ENCODE data around the gene HRH2.

The HRH2 gene

GRCh38 chr5:175690025-175690424 is 32.2 kb downstream of the HRH2 start:
- Histone ChIP-seq H3K4me1 (ENCODE audit: control insufficient read depth, insufficient read depth, low read length) (no peaks in the 10 kb centered on the region), H3K27ac (ENCODE audit: low read length) (no peak overlapping the region), H3K4me3 (ENCODE audit: low read length) (no peak overlapping the region), H3K9me3 (ENCODE audit: control insufficient read depth, insufficient read depth, low read length) (no peaks in the 10 kb centered on the region), H3K27me3 (ENCODE audit: control insufficient read depth, insufficient read depth, low read length) (no peaks in the 10 kb centered on the region), H3K36me3 (ENCODE audit: control insufficient read depth, insufficient read depth, low read length) (no peaks in the 10 kb centered on the region)
- no CpG with 5 or more reads among the region's 5 CpGs for WGBS (ENCODE audit: insufficient coverage, insufficient read length)
- DNase-seq (ENCODE audit: low read depth, low spot score) = no peak

- H3K27ac ChIP-seq (ENCODE audit: low read length) = no peak overlapping the region
- no peaks in the 10 kb centered on the region for H3K27me3 ChIP-seq (ENCODE audit: control insufficient read depth, insufficient read depth, low read length)
- H3K36me3 ChIP-seq (ENCODE audit: control insufficient read depth, insufficient read depth, low read length) = no peaks in the 10 kb centered on the region
- DNase-seq (ENCODE audit: low read depth, low spot score) = no peak
- H3K9me3 ChIP-seq (ENCODE audit: control insufficient read depth, insufficient read depth, low read length) = no peaks in the 10 kb centered on the region
- 100% methylated on average over 2 of the region's 11 CpGs for WGBS (ENCODE audit: insufficient coverage, insufficient read length)
- H3K4me1 ChIP-seq (ENCODE audit: control insufficient read depth, insufficient read depth, low read length) = no peaks in the 10 kb centered on the region
- no peak overlapping the region for H3K4me3 ChIP-seq (ENCODE audit: low read length)
Observed at GRCh38 chr5:175690586-175690985, 32.7 kb downstream of the HRH2 start.

GRCh38 chr5:175691761-175692160 is 33.9 kb downstream of the HRH2 start:
- Histone ChIP-seq H3K27me3 (ENCODE audit: control insufficient read depth, insufficient read depth, low read length) (no peaks in the 10 kb centered on the region), H3K4me1 (ENCODE audit: control insufficient read depth, insufficient read depth, low read length) (peaks cover 1% of the 10 kb centered on the region; the same call in 1 of the 2 replicates), H3K4me3 (ENCODE audit: low read length) (no peak overlapping the region), H3K27ac (ENCODE audit: low read length) (no peak overlapping the region), H3K9me3 (ENCODE audit: control insufficient read depth, insufficient read depth, low read length) (no peaks in the 10 kb centered on the region), H3K36me3 (ENCODE audit: control insufficient read depth, insufficient read depth, low read length) (no peaks in the 10 kb centered on the region)
- DNase-seq (ENCODE audit: low read depth, low spot score) = no peak
- WGBS (ENCODE audit: insufficient coverage, insufficient read length) = no CpG with 5 or more reads among the region's 5 CpGs

GRCh38 chr5:175692235-175692995 is 34.5 kb downstream of the HRH2 start:
- H3K27me3 ChIP-seq (ENCODE audit: control insufficient read depth, insufficient read depth, low read length) = no peaks in the 10 kb centered on the region
- no peak overlapping the region for H3K4me3 ChIP-seq (ENCODE audit: low read length)
- no peaks in the 10 kb centered on the region for H3K9me3 ChIP-seq (ENCODE audit: control insufficient read depth, insufficient read depth, low read length)
- no peak overlapping the region for H3K27ac ChIP-seq (ENCODE audit: low read length)
- no peaks in the 10 kb centered on the region for H3K36me3 ChIP-seq (ENCODE audit: control insufficient read depth, insufficient read depth, low read length)
- WGBS (ENCODE audit: insufficient coverage, insufficient read length) = no CpG with 5 or more reads among the region's 16 CpGs
- peaks cover 1% of the 10 kb centered on the region; the same call in 1 of the 2 replicates for H3K4me1 ChIP-seq (ENCODE audit: control insufficient read depth, insufficient read depth, low read length)
- no peak for DNase-seq (ENCODE audit: low read depth, low spot score)

GRCh38 chr5:175692996-175693710 is 35.3 kb downstream of the HRH2 start:
- Histone ChIP-seq H3K4me1 (ENCODE audit: control insufficient read depth, insufficient read depth, low read length) (peaks cover 1% of the 10 kb centered on the region; the same call in 1 of the 2 replicates), H3K36me3 (ENCODE audit: control insufficient read depth, insufficient read depth, low read length) (no peaks in the 10 kb centered on the region), H3K9me3 (ENCODE audit: control insufficient read depth, insufficient read depth, low read length) (no peaks in the 10 kb centered on the region), H3K27me3 (ENCODE audit: control insufficient read depth, insufficient read depth, low read length) (no peaks in the 10 kb centered on the region), H3K4me3 (ENCODE audit: low read length) (no peak overlapping the region), H3K27ac (ENCODE audit: low read length) (no peak overlapping the region)
- WGBS (ENCODE audit: insufficient coverage, insufficient read length) = no CpG with 5 or more reads among the region's 12 CpGs
- no peak for DNase-seq (ENCODE audit: low read depth, low spot score)

GRCh38 chr5:175693741-175694140 is 35.9 kb downstream of the HRH2 start:
- H3K4me3 ChIP-seq (ENCODE audit: low read length) = no peak overlapping the region
- H3K4me1 ChIP-seq (ENCODE audit: control insufficient read depth, insufficient read depth, low read length) = peaks cover 1% of the 10 kb centered on the region; the same call in 1 of the 2 replicates
- no peak for DNase-seq (ENCODE audit: low read depth, low spot score)
- H3K9me3 ChIP-seq (ENCODE audit: control insufficient read depth, insufficient read depth, low read length) = no peaks in the 10 kb centered on the region
- H3K27ac ChIP-seq (ENCODE audit: low read length) = no peak overlapping the region
- no CpG with 5 or more reads among the region's 5 CpGs for WGBS (ENCODE audit: insufficient coverage, insufficient read length)
- no peaks in the 10 kb centered on the region for H3K36me3 ChIP-seq (ENCODE audit: control insufficient read depth, insufficient read depth, low read length)
- no peaks in the 10 kb centered on the region for H3K27me3 ChIP-seq (ENCODE audit: control insufficient read depth, insufficient read depth, low read length)

- no CpG with 5 or more reads among the region's 13 CpGs for WGBS (ENCODE audit: insufficient coverage, insufficient read length)
- Histone ChIP-seq H3K36me3 (ENCODE audit: control insufficient read depth, insufficient read depth, low read length) (no peaks in the 10 kb centered on the region), H3K9me3 (ENCODE audit: control insufficient read depth, insufficient read depth, low read length) (no peaks in the 10 kb centered on the region), H3K4me1 (ENCODE audit: control insufficient read depth, insufficient read depth, low read length) (peaks cover 1% of the 10 kb centered on the region; the same call in 1 of the 2 replicates), H3K27me3 (ENCODE audit: control insufficient read depth, insufficient read depth, low read length) (no peaks in the 10 kb centered on the region), H3K4me3 (ENCODE audit: low read length) (no peak overlapping the region), H3K27ac (ENCODE audit: low read length) (no peak overlapping the region)
- DNase-seq (ENCODE audit: low read depth, low spot score) = no peak
Observed at GRCh38 chr5:175694371-175695160, 36.7 kb downstream of the HRH2 start.

- DNase-seq (ENCODE audit: low read depth, low spot score) = no peak
- H3K27me3 ChIP-seq (ENCODE audit: control insufficient read depth, insufficient read depth, low read length) = no peaks in the 10 kb centered on the region
- no CpG with 5 or more reads among the region's 19 CpGs for WGBS (ENCODE audit: insufficient coverage, insufficient read length)
- H3K27ac ChIP-seq (ENCODE audit: low read length) = no peak overlapping the region
- H3K4me1 ChIP-seq (ENCODE audit: control insufficient read depth, insufficient read depth, low read length) = peaks cover 1% of the 10 kb centered on the region; the same call in 1 of the 2 replicates
- no peaks in the 10 kb centered on the region for H3K9me3 ChIP-seq (ENCODE audit: control insufficient read depth, insufficient read depth, low read length)
- no peak overlapping the region for H3K4me3 ChIP-seq (ENCODE audit: low read length)
- H3K36me3 ChIP-seq (ENCODE audit: control insufficient read depth, insufficient read depth, low read length) = no peaks in the 10 kb centered on the region
Observed at GRCh38 chr5:175695161-175696126, 37.6 kb downstream of the HRH2 start.

- H3K27ac ChIP-seq (ENCODE audit: low read length) = no peak overlapping the region
- no CpG with 5 or more reads among the region's 16 CpGs for WGBS (ENCODE audit: insufficient coverage, insufficient read length)
Observed at GRCh38 chr5:175696139-175696854, 38.4 kb downstream of the HRH2 start.

More at GRCh38 chr5:175696139-175696854, 38.4 kb downstream of the HRH2 start:
- Histone ChIP-seq H3K4me3 (ENCODE audit: low read length) (no peak overlapping the region), H3K27me3 (ENCODE audit: control insufficient read depth, insufficient read depth, low read length) (no peaks in the 10 kb centered on the region), H3K36me3 (ENCODE audit: control insufficient read depth, insufficient read depth, low read length) (no peaks in the 10 kb centered on the region), H3K9me3 (ENCODE audit: control insufficient read depth, insufficient read depth, low read length) (no peaks in the 10 kb centered on the region), H3K4me1 (ENCODE audit: control insufficient read depth, insufficient read depth, low read length) (peaks cover 1% of the 10 kb centered on the region; the same call in 1 of the 2 replicates)
- DNase-seq (ENCODE audit: low read depth, low spot score) = peak; percentile 81

Measured in iPS DF 6.9 (cell line).